ENCODE data around the gene MAN2B2. TPM values are rescaled to one million over a fixed set of nuclear protein-coding genes. Genes with fewer than 3 reads are reported as not detected.

The MAN2B2 gene
- total and polyA plus RNA-seq, 10 donors, result 7.9 to 40.3 (median 31.8) TPM

DNA sequence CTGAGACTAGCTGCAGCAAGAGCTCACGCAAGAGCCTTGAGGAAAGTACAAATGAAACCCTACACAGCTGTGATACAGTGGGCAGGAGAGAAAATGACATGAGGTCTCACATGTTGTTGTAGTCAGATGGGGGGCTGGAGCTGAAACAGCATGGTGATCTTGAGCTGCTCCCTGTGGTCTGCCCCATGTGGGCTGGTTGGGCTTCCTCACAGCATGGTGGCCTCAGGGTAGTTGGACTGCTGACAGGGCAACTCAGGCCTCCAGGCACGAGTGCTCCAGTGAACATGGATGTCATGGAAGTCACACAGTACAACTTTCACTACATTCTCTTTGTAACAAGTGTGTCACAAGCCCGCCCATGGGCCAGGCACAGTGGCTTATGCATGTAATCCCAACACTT, 3.4 kb upstream of the MAN2B2 start:
- DNase-seq, result no peak
- no peaks in the 10 kb centered on the region for H3K9me3 ChIP-seq
- intact Hi-C loops (cut with DNase I; ENCODE audit: low total_unique reads), result no loop called here
- H3K27me3 ChIP-seq (replicated peaks in 1 of 7), result peaks cover 0 to 7% (median 0%) of the 10 kb centered on the region in 7 donors
- TF ChIP-seq POLR2AphosphoS5 (IDR thresholded peaks at IDR 0.05), result no peak
- H3K4me1 ChIP-seq, result peaks cover 7 to 26% (median 18%) of the 10 kb centered on the region in 6 donors
- H3K4me3 ChIP-seq, result no peak overlapping the region
- peaks cover 0 to 6% (median 2%) of the 10 kb centered on the region in 6 donors for H3K36me3 ChIP-seq
- H3K27ac ChIP-seq, result no peak overlapping the region
- WGBS, 5 donors, result 80 to 88% (median 84%) methylated on average over 3 of the region's 3 CpGs

DNA sequence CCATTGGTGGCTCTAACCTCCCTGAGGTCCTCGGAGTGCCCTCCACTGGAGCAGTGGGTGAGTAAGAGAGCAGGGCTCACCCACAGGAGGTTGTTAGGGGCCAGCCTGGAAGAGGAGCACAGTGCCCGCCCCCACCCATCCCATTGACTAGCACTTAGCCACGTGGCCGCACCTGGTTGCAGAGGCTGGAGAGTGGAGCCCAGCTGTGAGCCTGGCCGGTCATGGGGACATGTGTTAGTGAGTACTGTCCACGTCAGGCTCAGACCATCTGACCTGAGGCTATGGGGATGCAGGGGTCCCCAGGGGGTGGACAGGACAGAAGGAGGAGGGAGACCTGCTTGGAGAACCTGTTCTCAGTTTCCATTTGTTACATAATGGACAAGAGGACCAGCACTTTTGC, 1.4 kb upstream of the MAN2B2 start:
- TF ChIP-seq, protein P1, sequence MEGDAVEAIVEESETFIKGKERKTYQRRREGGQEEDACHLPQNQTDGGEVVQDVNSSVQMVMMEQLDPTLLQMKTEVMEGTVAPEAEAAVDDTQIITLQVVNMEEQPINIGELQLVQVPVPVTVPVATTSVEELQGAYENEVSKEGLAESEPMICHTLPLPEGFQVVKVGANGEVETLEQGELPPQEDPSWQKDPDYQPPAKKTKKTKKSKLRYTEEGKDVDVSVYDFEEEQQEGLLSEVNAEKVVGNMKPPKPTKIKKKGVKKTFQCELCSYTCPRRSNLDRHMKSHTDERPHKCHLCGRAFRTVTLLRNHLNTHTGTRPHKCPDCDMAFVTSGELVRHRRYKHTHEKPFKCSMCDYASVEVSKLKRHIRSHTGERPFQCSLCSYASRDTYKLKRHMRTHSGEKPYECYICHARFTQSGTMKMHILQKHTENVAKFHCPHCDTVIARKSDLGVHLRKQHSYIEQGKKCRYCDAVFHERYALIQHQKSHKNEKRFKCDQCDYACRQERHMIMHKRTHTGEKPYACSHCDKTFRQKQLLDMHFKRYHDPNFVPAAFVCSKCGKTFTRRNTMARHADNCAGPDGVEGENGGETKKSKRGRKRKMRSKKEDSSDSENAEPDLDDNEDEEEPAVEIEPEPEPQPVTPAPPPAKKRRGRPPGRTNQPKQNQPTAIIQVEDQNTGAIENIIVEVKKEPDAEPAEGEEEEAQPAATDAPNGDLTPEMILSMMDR (IDR thresholded peaks at IDR 0.05 in 8 of 11, conservative IDR thresholded peaks at IDR 0.05 in 3 of 11), result no peak
- TF ChIP-seq POLR2AphosphoS5 (IDR thresholded peaks at IDR 0.05) (no peak), POLR2A (IDR thresholded peaks at IDR 0.05) (no peak)
- 61 to 73% (median 66%) methylated on average over 6 of the region's 6 CpGs for WGBS, 5 donors
- intact Hi-C loops (cut with DNase I; ENCODE audit: low total_unique reads), result no loop called here

DNA sequence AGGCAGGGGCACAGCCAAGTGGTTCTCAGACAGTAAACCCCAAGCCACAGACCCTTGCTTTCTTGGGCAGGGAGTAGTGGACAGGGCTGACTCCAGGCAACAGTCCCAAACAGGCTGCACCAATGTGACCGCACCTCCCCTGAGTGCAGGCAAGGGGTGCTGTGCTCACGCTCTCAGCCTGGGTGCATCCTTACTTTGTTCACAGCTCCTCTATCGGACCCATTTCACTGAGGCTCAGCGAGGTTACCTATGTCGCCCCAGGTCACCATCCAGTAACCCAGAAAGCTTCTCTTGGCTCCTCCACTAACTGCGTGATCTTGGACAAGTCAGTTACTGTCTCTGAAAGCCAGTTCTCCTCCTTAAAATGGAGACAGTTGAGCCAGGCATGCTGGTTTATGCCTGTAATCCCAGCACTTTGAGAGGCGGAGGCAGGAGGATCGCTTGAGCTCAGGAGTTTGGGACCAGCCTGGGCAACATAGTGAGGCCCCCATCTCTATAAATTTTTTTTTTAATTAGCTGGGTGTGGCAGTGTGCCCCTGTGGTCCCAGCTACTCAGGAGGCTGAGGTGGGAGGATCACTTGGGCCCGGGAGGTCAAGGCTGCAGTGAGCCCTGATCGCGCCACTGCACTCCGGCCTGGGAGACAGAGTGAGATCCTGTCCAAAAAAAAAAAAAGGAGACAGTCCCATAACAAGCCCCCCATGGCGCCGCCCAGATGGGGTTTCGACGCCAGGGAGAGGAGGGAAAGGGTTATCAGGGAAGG, 823 bp upstream of the MAN2B2 start:
- Histone ChIP-seq H3K36me3 (peaks cover 4 to 29% (median 24%) of the 10 kb centered on the region in 6 donors), H3K4me1 (peaks cover 7 to 33% (median 18%) of the 10 kb centered on the region in 6 donors), H3K27me3 (replicated peaks in 1 of 7) (peaks cover 0 to 3% (median 0%) of the 10 kb centered on the region in 7 donors), H3K27ac (peak overlapping the region in 7 of 8 donors; percentile 55 to 93 (median 85)), H3K9me3 (no peaks in the 10 kb centered on the region), H3K4me3 (peak overlapping the region; percentile 74 to 99 (median 93))
- no peak for DNase-seq
- WGBS, 5 donors, result 55 to 66% (median 57%) methylated on average over 15 to 16 of the region's 16 CpGs
- TF ChIP-seq, protein P1 (IDR thresholded peaks at IDR 0.05 in 8 of 11, conservative IDR thresholded peaks at IDR 0.05 in 3 of 11), result no peak
- TF ChIP-seq POLR2A (IDR thresholded peaks at IDR 0.05) (no peak), POLR2AphosphoS5 (IDR thresholded peaks at IDR 0.05) (no peak)
- intact Hi-C loops (cut with DNase I; ENCODE audit: low total_unique reads), result no loop called here

More for the DNA sequence above, 1.4 kb upstream of the MAN2B2 start:
- H3K27ac ChIP-seq, result no peak overlapping the region
- peak overlapping the region in 1 of 8 donors; percentile 90 for H3K4me3 ChIP-seq
- peaks cover 7 to 33% (median 18%) of the 10 kb centered on the region in 6 donors for H3K4me1 ChIP-seq
- peaks cover 0 to 3% (median 0%) of the 10 kb centered on the region in 7 donors for H3K27me3 ChIP-seq (replicated peaks in 1 of 7)
- no peak for DNase-seq
- H3K9me3 ChIP-seq, result no peaks in the 10 kb centered on the region
- H3K36me3 ChIP-seq, result peaks cover 3 to 25% (median 21%) of the 10 kb centered on the region in 6 donors

DNA sequence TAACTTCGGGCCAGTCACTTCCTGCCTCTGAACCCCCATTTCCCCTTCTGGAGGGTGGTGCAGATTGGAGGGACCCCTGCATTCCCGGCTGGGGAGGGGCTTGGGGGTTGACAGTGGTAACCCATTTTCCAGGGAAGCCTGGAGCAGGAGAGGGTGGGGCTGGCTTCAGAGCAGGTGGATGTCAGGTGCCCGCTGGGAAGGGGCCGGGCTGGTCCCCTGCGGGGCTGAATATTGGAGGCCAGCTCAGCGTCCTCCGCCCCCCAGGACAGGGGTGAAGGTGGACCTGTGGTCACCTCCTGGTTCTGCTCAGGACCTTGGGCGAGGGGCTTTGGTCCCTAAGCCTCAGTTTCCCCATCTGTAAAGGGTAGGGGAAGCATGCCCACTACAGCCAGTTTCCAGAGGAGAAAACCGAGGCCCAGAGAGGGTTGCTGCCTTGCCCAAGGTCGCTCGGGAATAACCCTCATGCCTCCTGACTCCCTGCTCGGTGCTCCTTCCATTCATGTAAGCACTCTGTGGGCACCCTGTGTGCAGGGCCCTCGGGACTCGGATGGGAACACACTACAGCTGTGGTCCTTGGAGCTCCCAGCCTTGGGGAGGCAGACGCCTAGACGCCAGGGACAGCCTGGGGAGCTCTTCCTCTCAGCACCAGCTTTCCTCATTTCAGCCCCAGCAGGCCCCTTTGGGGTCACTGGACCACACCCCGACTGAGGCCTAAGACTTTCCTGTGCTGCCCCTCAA, 683 bp downstream of the MAN2B2 start:
- TF ChIP-seq, protein P1 (IDR thresholded peaks at IDR 0.05 in 8 of 11, conservative IDR thresholded peaks at IDR 0.05 in 3 of 11), result no peak
- TF ChIP-seq POLR2AphosphoS5 (IDR thresholded peaks at IDR 0.05) (no peak), POLR2A (IDR thresholded peaks at IDR 0.05) (no peak)
- intact Hi-C loops (cut with DNase I; ENCODE audit: low total_unique reads), result no loop called here

More for the DNA sequence above, 683 bp downstream of the MAN2B2 start:
- Histone ChIP-seq H3K36me3 (peaks cover 4 to 44% (median 37%) of the 10 kb centered on the region in 6 donors), H3K9me3 (no peaks in the 10 kb centered on the region), H3K4me3 (peak overlapping the region; percentile 74 to 99 (median 93)), H3K4me1 (peaks cover 7 to 33% (median 18%) of the 10 kb centered on the region in 6 donors), H3K27me3 (replicated peaks in 1 of 7) (peaks cover 0 to 3% (median 0%) of the 10 kb centered on the region in 7 donors), H3K27ac (peak overlapping the region; percentile 55 to 93 (median 84))
- DNase-seq, result no peak
- WGBS, 5 donors, result 48 to 73% (median 65%) methylated on average over 11 to 17 of the region's 17 CpGs
